Neuronal stem cell (in vitro differentiated cells): ENCODE measurements around the gene CEP295NL.

Source experiments
- DNase-seq: peaks from one replicate; pipeline ENCODE4 v3.0.0-alpha.2; 2013; ENCODE audit warnings: low spot score
- H2AFZ ChIP-seq: one replicate; pipeline ENCODE4 v1.6.1; 2013; ENCODE audit warnings: mild to moderate bottlenecking, low read length, inconsistent platforms
- H2AK5ac ChIP-seq: 2 replicates; pipeline ENCODE4 v1.6.1; 2013; ENCODE audit warnings: low read depth, mild to moderate bottlenecking, inconsistent platforms, low read length, moderate library complexity, mixed read lengths
- H2BK120ac ChIP-seq: 2 replicates; pipeline ENCODE4 v1.6.1; 2013; ENCODE audit warnings: low read depth, mild to moderate bottlenecking, inconsistent platforms, low read length, moderate library complexity, mixed read lengths
- H2BK12ac ChIP-seq: one replicate; pipeline ENCODE4 v1.6.1; 2013; ENCODE audit warnings: low read length, inconsistent platforms
- H2BK15ac ChIP-seq: 2 replicates; pipeline ENCODE4 v1.6.1; 2013; ENCODE audit warnings: mild to moderate bottlenecking, low read length, inconsistent platforms, mixed read lengths
- H2BK5ac ChIP-seq: one replicate; pipeline ENCODE4 v1.6.1; 2013; ENCODE audit warnings: inconsistent platforms, mild to moderate bottlenecking, low read length, moderate library complexity
- H3K14ac ChIP-seq: one replicate; pipeline ENCODE4 v1.6.1; 2013; ENCODE audit warnings: low read length, inconsistent platforms
- H3K18ac ChIP-seq: 2 replicates; pipeline ENCODE4 v1.6.1; 2013; ENCODE audit warnings: low read length, inconsistent platforms
- H3K23ac ChIP-seq: 2 replicates; pipeline ENCODE4 v1.6.1; 2013; ENCODE audit warnings: low read depth, mild to moderate bottlenecking, mixed read lengths, low read length, inconsistent platforms; ENCODE audit not compliant: poor library complexity
- H3K27ac ChIP-seq: replicated peaks from 3 replicates; pipeline ENCODE4 v1.5.1; 2013; ENCODE audit warnings: low read length, inconsistent platforms
- H3K27me3 ChIP-seq, 3 experiments: 2 replicates each; pipeline ENCODE4 v1.6.1; 2013; ENCODE audit warnings: low read length in 3 of 3, mild to moderate bottlenecking in 2 of 3, inconsistent platforms in 1 of 3, low read depth in 1 of 3, mixed read lengths in 1 of 3, moderate library complexity in 1 of 3; ENCODE audit not compliant: control insufficient read depth in 3 of 3, insufficient read depth in 3 of 3
- H3K36me3 ChIP-seq, 2 donors: replicated peaks in 1 of 2; 2 replicates each; pipeline ENCODE4 v1.6.1; 2013; ENCODE audit warnings: low read length in 2 of 2; ENCODE audit not compliant: control insufficient read depth in 2 of 2, insufficient read depth in 2 of 2
- H3K4ac ChIP-seq: 2 replicates; pipeline ENCODE4 v1.6.1; 2013; ENCODE audit warnings: inconsistent platforms, mild to moderate bottlenecking, low read length, moderate library complexity
- H3K4me1 ChIP-seq, 2 donors: 1 replicate in 1 of 2; 2 replicates in 1 of 2; pipeline ENCODE4 v1.6.1; 2013; ENCODE audit warnings: low read length in 2 of 2, low read depth in 1 of 2; ENCODE audit not compliant: control insufficient read depth in 2 of 2, insufficient read depth in 1 of 2
- H3K4me2 ChIP-seq: one replicate; pipeline ENCODE4 v1.6.1; 2013; ENCODE audit warnings: mild to moderate bottlenecking, low read length, inconsistent platforms; ENCODE audit not compliant: insufficient read depth, poor library complexity, severe bottlenecking
- H3K4me3 ChIP-seq, 2 donors: 2 replicates each; pipeline ENCODE4 v1.5.1; 2013; ENCODE audit warnings: low read length in 2 of 2, mild to moderate bottlenecking in 2 of 2, inconsistent platforms in 1 of 2, moderate library complexity in 1 of 2
- H3K79me1 ChIP-seq: one replicate; pipeline ENCODE4 v1.6.1; 2013; ENCODE audit warnings: low read depth, mild to moderate bottlenecking, inconsistent platforms, low read length, moderate library complexity
- H3K9ac ChIP-seq: one replicate; pipeline ENCODE4 v1.6.1; 2013; ENCODE audit warnings: mild to moderate bottlenecking, low read depth, low read length, inconsistent platforms; ENCODE audit not compliant: poor library complexity
- H3K9me3 ChIP-seq, 2 donors: replicated peaks in 1 of 2; 2 replicates each; pipeline versions ENCODE3 to v1.6.1; 2013; ENCODE audit warnings: low read length in 2 of 2, mild to moderate bottlenecking in 2 of 2, inconsistent platforms in 1 of 2, low read depth in 1 of 2, mixed read lengths in 1 of 2, moderate library complexity in 1 of 2; ENCODE audit not compliant: control insufficient read depth in 2 of 2, insufficient read depth in 1 of 2
- H4K8ac ChIP-seq: one replicate; pipeline ENCODE4 v1.6.1; 2013; ENCODE audit warnings: low read depth, mild to moderate bottlenecking, inconsistent platforms, low read length, moderate library complexity
- H4K91ac ChIP-seq: one replicate; pipeline ENCODE4 v1.6.1; 2013; ENCODE audit warnings: low read length, low read depth, mild to moderate bottlenecking, inconsistent platforms; ENCODE audit not compliant: poor library complexity
- WGBS, 2 donors: extraction: QIAGEN DNeasy Blood & Tissue Kit; methylation state at CpG; one replicate each; pipeline ENCODE4 v1.1.7; 2013; ENCODE audit warnings: missing lambda C conversion rate in 2 of 2, mixed read lengths in 1 of 2; ENCODE audit not compliant: insufficient read length in 2 of 2, insufficient replicate concordance in 1 of 2; ENCODE audit errors: extremely low coverage in 2 of 2; 5-methylcytosine and 5-hydroxymethylcytosine counted together

The CEP295NL gene

DNA sequence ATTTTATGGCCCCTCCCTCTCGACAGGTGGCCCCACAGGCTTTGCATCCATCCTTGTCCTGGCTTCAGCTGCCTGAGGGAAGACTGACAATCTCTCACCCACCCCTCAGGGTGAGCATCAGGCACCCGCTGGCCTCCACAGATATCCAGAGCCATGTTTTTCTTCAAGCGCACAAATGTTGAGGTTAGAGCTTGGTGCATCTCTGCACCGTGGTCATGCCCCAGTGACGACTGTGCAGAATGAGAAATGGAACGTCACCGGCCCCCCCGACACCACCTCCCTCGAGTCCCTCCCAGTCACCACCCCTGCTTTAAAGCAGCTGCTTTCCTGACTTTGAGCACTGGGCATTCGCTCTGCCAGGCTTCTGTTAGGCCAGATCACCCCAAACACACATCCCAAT is 42.0 kb upstream of the CEP295NL start:
- Histone ChIP-seq H3K4me3 (no peak overlapping the region), H4K8ac (no peak overlapping the region), H3K4me1 (peaks cover 3 to 4% of the 10 kb centered on the region in 2 donors), H4K91ac (no peak overlapping the region), H3K4ac (no peak overlapping the region), H3K23ac (no peak overlapping the region), H2BK120ac (no peak overlapping the region), H2BK15ac (no peak overlapping the region), H3K9ac (no peak overlapping the region), H3K36me3 (no peaks in the 10 kb centered on the region), H3K14ac (no peak overlapping the region), H3K27ac (no peak overlapping the region), H2AK5ac (no peak overlapping the region), H3K18ac (no peak overlapping the region), H3K9me3 (peaks cover 0 to 2% of the 10 kb centered on the region in 2 donors), H3K4me2 (no peak overlapping the region), H2AFZ (no peak overlapping the region), H3K27me3 (peaks cover 0 to 11% (median 0%) of the 10 kb centered on the region in 3 experiments), H2BK5ac (peak overlapping the region; percentile 29), H2BK12ac (no peak overlapping the region), H3K79me1 (no peaks in the 10 kb centered on the region)
- WGBS, 2 donors, result no CpG with 5 or more reads among the region's 10 CpGs
- DNase-seq, result no peak

GRCh38 chr17:78944026-78944425 is 41.0 kb upstream of the CEP295NL start:
- no peak overlapping the region for H4K8ac ChIP-seq
- H3K79me1 ChIP-seq, result no peaks in the 10 kb centered on the region
- no peak overlapping the region for H2AFZ ChIP-seq

DNA sequence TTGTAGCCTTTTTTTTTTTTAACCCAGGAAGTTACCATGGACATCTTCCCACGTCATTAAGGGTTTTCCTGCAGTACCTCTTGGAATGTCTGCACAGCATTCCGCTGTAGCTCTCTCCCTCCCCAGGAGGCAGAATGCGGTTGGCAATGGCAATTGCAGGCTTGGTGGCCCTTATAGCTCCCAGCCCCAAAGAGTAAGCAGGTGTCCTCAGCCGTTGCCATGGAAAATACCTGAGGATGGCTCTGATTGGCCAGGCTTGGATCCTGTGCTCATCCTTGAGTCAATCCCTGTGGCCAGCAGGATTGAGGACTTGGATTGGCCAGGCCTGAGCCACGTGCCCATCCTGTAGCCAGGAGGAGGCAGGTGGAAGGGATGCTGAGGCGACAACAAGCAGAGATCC is 37.7 kb upstream of the CEP295NL start:
- Histone ChIP-seq H2BK120ac (no peak overlapping the region), H3K79me1 (no peaks in the 10 kb centered on the region), H4K8ac (no peak overlapping the region), H2BK15ac (no peak overlapping the region), H3K14ac (no peak overlapping the region), H3K18ac (peak overlapping the region; percentile 28), H3K9ac (no peak overlapping the region), H3K9me3 (peaks cover 0 to 2% of the 10 kb centered on the region in 2 donors), H3K27ac (no peak overlapping the region), H3K4me1 (peaks cover 3% of the 10 kb centered on the region in 2 donors), H2AFZ (no peak overlapping the region), H3K27me3 (peaks cover 0 to 14% (median 0%) of the 10 kb centered on the region in 3 experiments), H3K36me3 (no peaks in the 10 kb centered on the region), H2BK5ac (no peak overlapping the region), H3K4me2 (no peak overlapping the region), H2BK12ac (no peak overlapping the region), H3K4ac (no peak overlapping the region), H3K4me3 (no peak overlapping the region), H3K23ac (no peak overlapping the region), H4K91ac (no peak overlapping the region), H2AK5ac (no peak overlapping the region)
- no peak for DNase-seq
- no CpG with 5 or more reads among the region's 6 CpGs for WGBS, 2 donors

More at GRCh38 chr17:78944026-78944425, 41.0 kb upstream of the CEP295NL start:
- Histone ChIP-seq H3K14ac (no peak overlapping the region), H2BK5ac (no peak overlapping the region), H3K4ac (no peak overlapping the region), H2AK5ac (no peak overlapping the region), H3K23ac (no peak overlapping the region), H3K4me1 (peaks cover 3 to 4% of the 10 kb centered on the region in 2 donors), H3K27ac (no peak overlapping the region), H3K9ac (no peak overlapping the region), H2BK15ac (no peak overlapping the region), H4K91ac (no peak overlapping the region), H3K4me2 (no peak overlapping the region), H3K36me3 (no peaks in the 10 kb centered on the region), H3K18ac (peak overlapping the region; percentile 86), H2BK120ac (no peak overlapping the region), H3K27me3 (peaks cover 0 to 11% (median 0%) of the 10 kb centered on the region in 3 experiments), H2BK12ac (no peak overlapping the region), H3K9me3 (peaks cover 0 to 2% of the 10 kb centered on the region in 2 donors), H3K4me3 (no peak overlapping the region)
- WGBS, 2 donors, result no CpG with 5 or more reads among the region's 7 CpGs
- no peak for DNase-seq

DNA sequence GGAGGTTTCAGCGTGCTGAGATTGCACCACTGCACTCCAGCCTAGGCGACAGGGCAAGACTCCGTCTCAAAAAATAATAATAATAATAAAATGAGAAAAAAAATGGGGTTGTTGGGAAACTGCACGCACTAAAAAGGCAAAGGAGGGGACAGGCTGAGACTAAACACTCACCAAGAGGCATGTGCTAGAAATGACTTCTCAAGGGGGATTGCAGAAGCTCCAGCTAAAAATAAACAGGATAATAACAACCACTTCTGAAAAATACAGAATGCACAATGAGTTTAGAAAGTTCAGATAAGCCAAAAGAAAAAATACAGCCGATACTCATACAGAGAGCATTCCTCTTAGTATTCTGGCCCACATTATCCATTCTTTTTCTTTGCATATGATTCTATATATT is 37.3 kb upstream of the CEP295NL start:
- Histone ChIP-seq H2BK120ac (no peak overlapping the region), H2BK5ac (no peak overlapping the region), H3K14ac (no peak overlapping the region), H2BK15ac (no peak overlapping the region), H3K27me3 (peaks cover 0 to 14% (median 0%) of the 10 kb centered on the region in 3 experiments), H2AK5ac (no peak overlapping the region), H3K9me3 (peaks cover 0 to 2% of the 10 kb centered on the region in 2 donors), H3K4me1 (peaks cover 3% of the 10 kb centered on the region in 2 donors), H2AFZ (no peak overlapping the region), H3K18ac (no peak overlapping the region), H3K4me3 (no peak overlapping the region), H3K4me2 (no peak overlapping the region), H2BK12ac (no peak overlapping the region), H3K79me1 (no peaks in the 10 kb centered on the region), H3K27ac (no peak overlapping the region), H4K8ac (no peak overlapping the region), H3K23ac (no peak overlapping the region), H4K91ac (no peak overlapping the region), H3K4ac (no peak overlapping the region), H3K36me3 (no peaks in the 10 kb centered on the region), H3K9ac (no peak overlapping the region)
- no peak for DNase-seq
- no CpG with 5 or more reads among the region's 5 CpGs for WGBS, 2 donors
